GM15510 (cell line): Measurements from ENCODE around the gene ELP1.

Experiments used
- POLR2A ChIP-seq: IDR thresholded peaks from 3 replicates; pipeline ENCODE4 v1.6.1; 2011; ENCODE audit warnings: borderline replicate concordance; ENCODE audit not compliant: insufficient read length; ENCODE audit errors: extremely low read depth

Gene ELP1

GRCh38 chr9:108897324-108898096 lies 36.4 kb downstream of the ELP1 start:
- no peak for TF ChIP-seq POLR2A

- TF ChIP-seq POLR2A: no peak
Observed at GRCh38 chr9:108894225-108894997, 39.5 kb downstream of the ELP1 start.

GRCh38 chr9:108889649-108890067 lies 44.3 kb downstream of the ELP1 start:
- no peak for TF ChIP-seq POLR2A

GRCh38 chr9:108885643-108886348 lies 48.1 kb downstream of the ELP1 start:
- no peak for TF ChIP-seq POLR2A

- TF ChIP-seq POLR2A: no peak
Observed at GRCh38 chr9:108884701-108885100, 49.2 kb downstream of the ELP1 start.

GRCh38 chr9:108883085-108883484 lies 50.8 kb downstream of the ELP1 start:
- TF ChIP-seq POLR2A: no peak

- no peak for TF ChIP-seq POLR2A
Observed at GRCh38 chr9:108882052-108882888, 51.7 kb downstream of the ELP1 start.

- TF ChIP-seq POLR2A: no peak
Observed at GRCh38 chr9:108880738-108881316, 53.1 kb downstream of the ELP1 start.

GRCh38 chr9:108877524-108877923 lies 56.4 kb downstream of the ELP1 start:
- no peak for TF ChIP-seq POLR2A

- TF ChIP-seq POLR2A: no peak
Observed at GRCh38 chr9:108876425-108876824, 57.5 kb downstream of the ELP1 start.

- no peak for TF ChIP-seq POLR2A
Observed at GRCh38 chr9:108874058-108874788, 59.7 kb downstream of the ELP1 start.

GRCh38 chr9:108869092-108869725 lies 64.7 kb downstream of the ELP1 start:
- no peak for TF ChIP-seq POLR2A

GRCh38 chr9:108867829-108868228 lies 66.1 kb downstream of the ELP1 start:
- TF ChIP-seq POLR2A: no peak

- TF ChIP-seq POLR2A: no peak
Observed at GRCh38 chr9:108867116-108867515, 66.8 kb downstream of the ELP1 start.

GRCh38 chr9:108866001-108866420 lies 67.9 kb downstream of the ELP1 start:
- TF ChIP-seq POLR2A: no peak
